Measurements from ENCODE around the gene SNED1.

DNA sequence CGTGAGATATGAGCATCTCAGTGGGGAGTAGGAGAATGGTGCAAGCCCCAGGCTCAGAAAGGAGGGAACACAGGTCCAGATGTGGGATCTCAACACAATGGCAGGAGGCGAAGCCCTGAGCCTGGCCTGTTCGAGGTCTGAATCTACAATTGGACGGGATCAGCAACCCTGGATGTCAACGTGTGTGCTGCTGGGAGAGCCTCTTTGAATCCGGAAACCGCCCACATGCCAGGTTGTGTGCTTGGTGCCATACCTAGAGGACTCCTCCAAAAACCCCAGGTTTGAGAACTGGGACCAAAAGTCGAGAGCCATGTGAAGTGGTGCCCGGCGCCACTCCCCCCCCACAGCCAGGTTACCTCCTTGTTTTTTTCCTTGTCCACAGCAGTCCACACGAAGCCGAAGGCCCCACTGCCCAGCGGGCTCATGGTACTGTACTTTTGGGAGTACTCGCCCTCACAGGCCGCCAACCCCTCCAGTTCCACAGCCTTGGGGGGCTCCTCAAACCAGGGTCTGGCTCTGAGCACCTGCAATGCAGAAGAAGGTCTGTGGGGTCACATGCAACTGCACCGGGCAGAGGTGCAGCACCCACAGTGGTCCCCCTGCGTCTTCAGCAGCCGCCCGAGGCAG is 124.1 kb downstream of the SNED1 start:
- TF ChIP-seq, protein P1, sequence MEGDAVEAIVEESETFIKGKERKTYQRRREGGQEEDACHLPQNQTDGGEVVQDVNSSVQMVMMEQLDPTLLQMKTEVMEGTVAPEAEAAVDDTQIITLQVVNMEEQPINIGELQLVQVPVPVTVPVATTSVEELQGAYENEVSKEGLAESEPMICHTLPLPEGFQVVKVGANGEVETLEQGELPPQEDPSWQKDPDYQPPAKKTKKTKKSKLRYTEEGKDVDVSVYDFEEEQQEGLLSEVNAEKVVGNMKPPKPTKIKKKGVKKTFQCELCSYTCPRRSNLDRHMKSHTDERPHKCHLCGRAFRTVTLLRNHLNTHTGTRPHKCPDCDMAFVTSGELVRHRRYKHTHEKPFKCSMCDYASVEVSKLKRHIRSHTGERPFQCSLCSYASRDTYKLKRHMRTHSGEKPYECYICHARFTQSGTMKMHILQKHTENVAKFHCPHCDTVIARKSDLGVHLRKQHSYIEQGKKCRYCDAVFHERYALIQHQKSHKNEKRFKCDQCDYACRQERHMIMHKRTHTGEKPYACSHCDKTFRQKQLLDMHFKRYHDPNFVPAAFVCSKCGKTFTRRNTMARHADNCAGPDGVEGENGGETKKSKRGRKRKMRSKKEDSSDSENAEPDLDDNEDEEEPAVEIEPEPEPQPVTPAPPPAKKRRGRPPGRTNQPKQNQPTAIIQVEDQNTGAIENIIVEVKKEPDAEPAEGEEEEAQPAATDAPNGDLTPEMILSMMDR (IDR thresholded peaks at IDR 0.05; ENCODE audit: low read depth, low read length, missing input control) = no peak
- TF ChIP-seq, protein P2, sequence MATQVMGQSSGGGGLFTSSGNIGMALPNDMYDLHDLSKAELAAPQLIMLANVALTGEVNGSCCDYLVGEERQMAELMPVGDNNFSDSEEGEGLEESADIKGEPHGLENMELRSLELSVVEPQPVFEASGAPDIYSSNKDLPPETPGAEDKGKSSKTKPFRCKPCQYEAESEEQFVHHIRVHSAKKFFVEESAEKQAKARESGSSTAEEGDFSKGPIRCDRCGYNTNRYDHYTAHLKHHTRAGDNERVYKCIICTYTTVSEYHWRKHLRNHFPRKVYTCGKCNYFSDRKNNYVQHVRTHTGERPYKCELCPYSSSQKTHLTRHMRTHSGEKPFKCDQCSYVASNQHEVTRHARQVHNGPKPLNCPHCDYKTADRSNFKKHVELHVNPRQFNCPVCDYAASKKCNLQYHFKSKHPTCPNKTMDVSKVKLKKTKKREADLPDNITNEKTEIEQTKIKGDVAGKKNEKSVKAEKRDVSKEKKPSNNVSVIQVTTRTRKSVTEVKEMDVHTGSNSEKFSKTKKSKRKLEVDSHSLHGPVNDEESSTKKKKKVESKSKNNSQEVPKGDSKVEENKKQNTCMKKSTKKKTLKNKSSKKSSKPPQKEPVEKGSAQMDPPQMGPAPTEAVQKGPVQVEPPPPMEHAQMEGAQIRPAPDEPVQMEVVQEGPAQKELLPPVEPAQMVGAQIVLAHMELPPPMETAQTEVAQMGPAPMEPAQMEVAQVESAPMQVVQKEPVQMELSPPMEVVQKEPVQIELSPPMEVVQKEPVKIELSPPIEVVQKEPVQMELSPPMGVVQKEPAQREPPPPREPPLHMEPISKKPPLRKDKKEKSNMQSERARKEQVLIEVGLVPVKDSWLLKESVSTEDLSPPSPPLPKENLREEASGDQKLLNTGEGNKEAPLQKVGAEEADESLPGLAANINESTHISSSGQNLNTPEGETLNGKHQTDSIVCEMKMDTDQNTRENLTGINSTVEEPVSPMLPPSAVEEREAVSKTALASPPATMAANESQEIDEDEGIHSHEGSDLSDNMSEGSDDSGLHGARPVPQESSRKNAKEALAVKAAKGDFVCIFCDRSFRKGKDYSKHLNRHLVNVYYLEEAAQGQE (IDR thresholded peaks at IDR 0.05) = no peak
- TF ChIP-seq, protein P3, sequence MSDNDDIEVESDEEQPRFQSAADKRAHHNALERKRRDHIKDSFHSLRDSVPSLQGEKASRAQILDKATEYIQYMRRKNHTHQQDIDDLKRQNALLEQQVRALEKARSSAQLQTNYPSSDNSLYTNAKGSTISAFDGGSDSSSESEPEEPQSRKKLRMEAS (IDR thresholded peaks at IDR 0.05) = no peak
- TF ChIP-seq SP1 (IDR thresholded peaks at IDR 0.05) (no peak), RAD21 (IDR thresholded peaks at IDR 0.05) (no peak), YY1 (IDR thresholded peaks at IDR 0.05) (no peak), EGR1 (IDR thresholded peaks at IDR 0.05; ENCODE audit: low read depth in 2 of 2) (no peak)
- TF ChIP-seq, protein P4, sequence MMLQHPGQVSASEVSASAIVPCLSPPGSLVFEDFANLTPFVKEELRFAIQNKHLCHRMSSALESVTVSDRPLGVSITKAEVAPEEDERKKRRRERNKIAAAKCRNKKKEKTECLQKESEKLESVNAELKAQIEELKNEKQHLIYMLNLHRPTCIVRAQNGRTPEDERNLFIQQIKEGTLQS (IDR thresholded peaks at IDR 0.05) = no peak
